H54 (cell line): ENCODE data around the gene PACSIN1.

Experiments used
- DNase-seq: peaks from one replicate; pipeline ENCODE4 v3.0.0; 2011; ENCODE audit warnings: low spot score, mixed read lengths; ENCODE audit not compliant: insufficient read length
- FAIRE-seq: peaks from 3 replicates; lab custom pipeline; 2011; peaks lifted over from hg19 to GRCh38; lab: Jason Lieb, UNC
- POLR2A ChIP-seq: IDR thresholded peaks from 2 replicates; pipeline ENCODE4 v1.6.1; 2011; ENCODE audit warnings: low read depth, mild to moderate bottlenecking, low read length

Gene PACSIN1

DNA sequence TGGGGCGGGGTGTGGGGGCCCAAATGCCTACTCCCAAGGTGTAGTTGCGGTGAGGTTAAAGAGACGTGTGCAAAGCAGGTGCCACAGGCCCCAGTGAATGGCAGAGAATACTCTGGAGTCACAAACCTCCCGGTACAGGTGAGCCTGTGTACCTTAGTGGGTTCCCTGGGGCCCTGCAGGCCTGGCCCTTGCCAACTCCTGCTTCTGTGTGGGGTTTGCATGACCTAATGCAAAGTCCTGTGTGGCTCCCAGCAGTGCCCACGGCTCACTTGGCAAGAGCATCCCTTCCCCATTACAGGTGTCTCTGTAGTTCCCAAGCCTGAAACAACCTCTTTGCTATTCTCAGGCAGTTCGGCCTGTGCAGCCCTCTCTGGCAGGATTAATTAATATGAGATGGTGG, 72.7 kb downstream of the PACSIN1 start:
- FAIRE-seq (no peak), DNase-seq (no peak)
- TF ChIP-seq POLR2A, result no peak

DNA sequence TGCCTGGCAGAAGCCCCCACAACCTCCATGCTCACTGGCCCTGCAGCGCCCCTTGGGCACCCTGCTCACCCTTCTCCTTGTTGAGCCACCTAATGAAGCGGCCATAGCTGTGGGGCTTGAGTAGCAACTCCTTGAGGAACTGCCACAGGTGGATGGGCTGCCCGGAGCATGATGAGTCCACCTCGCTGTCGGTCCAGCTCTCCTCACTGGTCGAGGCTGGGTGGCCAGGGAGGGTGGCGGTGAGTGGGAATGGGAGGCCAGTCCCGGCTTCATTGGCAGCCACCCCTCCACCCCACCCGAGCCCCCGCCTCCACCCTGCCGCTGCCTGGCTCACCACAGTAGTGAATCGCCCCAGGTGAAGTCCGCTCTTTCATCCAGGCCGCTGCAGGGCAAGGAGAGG, 73.3 kb downstream of the PACSIN1 start:
- TF ChIP-seq POLR2A, result no peak
- no peak for DNase-seq
- no peak for FAIRE-seq

DNA sequence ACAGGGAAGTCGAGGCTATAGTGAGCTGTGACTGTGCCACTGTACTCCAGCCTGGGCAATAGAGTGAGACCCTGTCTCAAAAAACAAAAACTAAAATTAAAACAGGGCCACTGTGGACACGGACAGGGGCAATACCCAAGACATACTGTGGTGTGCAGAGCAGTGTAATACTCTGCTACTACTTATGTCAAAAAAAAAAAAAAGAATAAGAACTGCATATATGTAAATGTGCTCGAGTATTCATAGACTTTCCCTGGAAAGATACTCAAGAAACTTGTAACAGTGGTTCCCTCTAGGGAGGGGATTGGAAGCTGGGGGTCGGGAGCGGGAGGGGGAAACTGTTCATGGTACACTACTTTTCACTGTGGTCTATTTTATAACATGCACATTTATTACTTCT, 74.3 kb downstream of the PACSIN1 start:
- no peak for TF ChIP-seq POLR2A
- DNase-seq (no peak), FAIRE-seq (no peak)

DNA sequence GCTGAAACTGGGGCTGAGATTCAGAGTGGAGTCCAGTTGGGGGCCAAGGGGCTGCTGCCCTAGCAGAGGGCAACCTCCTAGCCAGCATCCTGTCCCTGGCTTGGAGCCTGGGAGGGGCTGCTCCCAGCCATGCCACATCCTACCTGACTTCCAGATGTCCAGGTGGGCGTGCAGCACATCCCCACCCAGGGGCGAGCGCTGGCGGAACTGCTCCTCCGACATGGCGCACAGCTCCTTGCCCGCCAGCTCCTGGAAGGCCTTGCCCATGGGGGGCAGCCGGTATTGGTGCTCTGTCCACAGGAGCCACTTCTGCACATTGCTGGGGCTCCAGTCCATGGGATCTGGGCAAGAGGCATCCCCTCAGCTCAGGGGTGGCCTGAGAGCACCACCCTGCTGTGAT, 75.0 kb downstream of the PACSIN1 start:
- no peak for TF ChIP-seq POLR2A
- no peak for FAIRE-seq

DNA sequence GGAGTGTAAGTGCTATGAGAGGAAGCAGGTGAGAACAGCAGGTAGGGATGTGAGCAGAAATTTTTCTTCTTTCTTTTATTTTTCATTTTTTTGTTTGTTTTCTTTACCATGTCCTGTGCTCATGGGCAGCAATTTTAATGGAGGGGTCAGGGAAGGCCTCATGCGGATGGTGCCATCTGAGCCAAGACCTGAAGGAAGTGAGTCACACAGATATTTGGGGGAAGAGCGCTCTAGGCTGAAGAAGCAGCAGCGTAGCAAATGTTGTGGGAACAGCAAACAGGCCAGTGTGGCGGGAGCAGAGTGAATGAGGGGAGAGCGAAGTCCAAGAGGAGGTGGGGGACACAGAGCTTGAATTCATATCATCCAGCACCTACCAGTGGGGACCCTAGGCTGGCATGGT, 77.5 kb downstream of the PACSIN1 start:
- FAIRE-seq (peak; percentile 48), DNase-seq (peak; percentile 60)
- TF ChIP-seq POLR2A, result no peak

More for the DNA sequence above, 75.0 kb downstream of the PACSIN1 start:
- no peak for DNase-seq

DNA sequence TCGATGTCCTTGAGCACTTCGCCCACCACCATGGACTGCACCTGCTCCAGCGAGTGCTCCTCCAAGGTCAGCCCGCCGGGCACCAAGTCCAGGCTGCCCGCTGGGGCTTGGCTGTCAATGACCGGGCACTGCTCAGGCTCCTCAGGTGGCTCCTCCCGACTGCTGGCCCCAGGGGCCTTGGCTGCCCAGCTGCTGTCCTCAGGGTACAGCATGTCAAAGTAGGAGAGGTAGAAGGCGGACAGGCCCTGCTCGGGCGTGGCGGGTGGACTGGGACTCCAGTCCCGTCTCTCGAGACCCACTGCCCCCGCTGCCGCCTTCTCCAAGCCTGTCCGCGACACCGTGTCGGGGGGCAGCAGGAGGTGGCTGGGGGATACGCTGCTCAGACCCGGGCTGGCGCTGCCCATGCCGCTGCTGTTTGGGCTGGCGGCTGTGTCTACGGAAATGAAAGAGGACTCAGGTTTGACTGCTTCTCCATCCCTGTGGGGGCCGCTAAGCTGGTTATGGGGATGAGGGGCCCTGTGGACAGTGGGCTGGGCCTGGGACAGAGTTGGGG, 78.3 kb downstream of the PACSIN1 start:
- DNase-seq, result no peak
- FAIRE-seq, result no peak
- no peak for TF ChIP-seq POLR2A

DNA sequence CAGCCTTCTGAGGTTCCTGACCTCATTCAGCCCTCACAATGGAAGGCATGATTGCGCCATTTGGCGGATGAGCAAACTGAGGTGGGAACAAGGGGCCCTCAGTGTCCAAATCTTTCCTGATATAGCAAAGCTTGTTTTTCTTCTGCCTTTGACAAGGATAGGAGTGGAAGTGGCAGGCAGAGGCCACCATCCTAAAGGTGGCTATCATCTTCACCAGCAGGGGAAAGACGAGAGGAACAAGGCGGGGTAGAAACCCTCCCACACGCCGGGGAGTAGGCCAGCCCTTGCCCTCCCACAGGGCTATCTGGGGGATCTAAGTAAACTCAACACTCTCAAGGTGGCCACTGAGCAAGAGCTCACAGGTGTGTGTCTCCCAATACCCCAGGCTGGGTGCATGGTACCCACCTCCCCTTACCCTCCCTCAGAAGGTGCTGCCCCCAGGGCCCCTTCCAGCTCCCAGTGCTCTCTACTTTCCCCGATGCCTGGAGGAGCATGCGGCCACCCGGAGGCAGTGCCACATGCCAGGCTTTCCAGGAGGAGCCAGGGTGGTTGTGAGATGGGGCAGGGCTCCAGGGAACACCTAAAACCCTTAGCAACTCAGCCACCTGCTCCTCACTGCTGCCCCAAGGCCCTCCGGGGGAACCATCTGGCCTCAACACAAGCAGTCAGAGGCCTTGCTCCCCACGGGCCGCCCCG, 79.0 kb downstream of the PACSIN1 start:
- DNase-seq, result no peak
- FAIRE-seq, result no peak
- no peak for TF ChIP-seq POLR2A

DNA sequence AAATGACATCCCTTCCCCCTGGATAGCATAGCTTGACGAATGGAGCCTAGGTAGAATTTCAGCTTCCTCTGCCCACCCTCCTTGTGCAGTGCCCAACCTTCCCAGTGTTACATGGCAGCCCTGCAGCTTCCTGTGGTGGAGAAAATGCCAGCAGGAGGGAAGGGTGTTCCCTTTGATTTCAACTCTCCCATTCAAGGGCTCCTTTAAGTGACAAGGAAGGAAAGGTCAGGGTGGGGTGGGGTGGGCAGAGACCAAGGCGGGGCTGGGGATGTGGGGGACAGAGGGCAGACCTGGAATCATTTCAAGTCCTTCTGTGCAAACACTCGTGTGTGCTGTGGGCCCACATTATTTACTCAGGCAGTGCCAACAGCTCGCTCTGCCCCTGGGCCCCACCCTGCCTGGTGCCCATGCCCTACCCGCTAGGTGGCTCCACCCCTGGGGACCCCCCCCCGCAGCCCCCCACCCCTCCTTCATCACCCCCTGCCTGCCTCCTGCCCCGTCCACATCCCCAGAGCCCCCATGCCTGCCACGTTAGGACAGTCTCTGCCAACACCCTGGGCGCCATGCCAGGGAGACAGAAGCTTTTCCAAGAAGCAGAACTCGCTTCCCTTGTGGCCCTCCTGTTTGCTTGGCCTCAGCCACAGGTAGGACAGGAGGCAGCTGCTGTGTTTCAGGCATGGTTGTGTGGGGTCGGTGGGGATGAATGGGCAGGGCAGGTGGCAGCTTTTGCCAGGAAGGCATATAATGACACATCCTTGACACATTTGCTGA, 80.9 kb downstream of the PACSIN1 start:
- FAIRE-seq, result no peak
- no peak for DNase-seq
- no peak for TF ChIP-seq POLR2A

DNA sequence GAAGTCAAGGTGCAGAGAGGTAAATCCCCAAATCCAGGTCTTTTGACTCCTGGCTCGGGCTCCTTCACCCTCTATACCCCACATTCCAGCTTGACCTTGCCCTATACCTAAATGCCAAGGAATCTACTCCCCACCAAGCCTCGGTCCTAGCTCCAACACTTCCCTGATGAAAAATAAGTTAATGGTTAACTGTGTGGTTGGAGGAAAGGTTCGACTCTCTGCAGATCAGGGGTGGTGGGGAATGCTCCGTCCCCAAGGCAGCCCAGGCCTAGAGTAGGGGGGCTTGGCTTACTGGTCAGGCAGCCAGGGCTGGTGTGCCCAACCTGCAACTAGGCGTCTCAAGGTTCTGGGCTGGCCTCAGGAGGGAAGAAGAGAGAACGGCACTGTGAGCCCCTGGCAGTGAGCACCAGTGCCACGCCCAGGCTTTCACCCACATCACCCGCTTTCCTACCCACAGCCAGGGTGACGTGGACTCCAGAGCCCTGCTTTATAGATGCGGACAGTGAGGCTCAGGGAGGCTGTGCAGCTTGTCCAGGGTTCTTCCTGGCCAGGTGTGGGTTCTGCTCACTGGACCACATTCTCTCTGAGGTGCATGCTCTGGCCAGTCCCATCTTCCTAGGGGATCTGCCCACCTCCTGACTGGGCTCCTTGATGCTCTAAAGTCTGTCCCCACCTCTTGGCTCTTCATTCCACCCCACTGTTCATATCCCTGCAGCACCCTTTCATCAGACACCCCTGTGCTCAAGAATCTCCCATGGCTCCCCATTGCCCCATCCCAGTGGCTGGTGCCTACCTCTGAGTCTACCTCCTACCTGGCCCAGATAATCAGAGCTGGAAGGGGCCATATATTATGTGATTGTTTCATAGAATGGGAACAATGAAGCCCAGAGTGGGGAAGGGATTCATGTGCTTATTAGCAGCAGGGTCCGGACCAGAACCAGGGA, 82.1 kb downstream of the PACSIN1 start:
- FAIRE-seq, result no peak
- DNase-seq, result no peak

DNA sequence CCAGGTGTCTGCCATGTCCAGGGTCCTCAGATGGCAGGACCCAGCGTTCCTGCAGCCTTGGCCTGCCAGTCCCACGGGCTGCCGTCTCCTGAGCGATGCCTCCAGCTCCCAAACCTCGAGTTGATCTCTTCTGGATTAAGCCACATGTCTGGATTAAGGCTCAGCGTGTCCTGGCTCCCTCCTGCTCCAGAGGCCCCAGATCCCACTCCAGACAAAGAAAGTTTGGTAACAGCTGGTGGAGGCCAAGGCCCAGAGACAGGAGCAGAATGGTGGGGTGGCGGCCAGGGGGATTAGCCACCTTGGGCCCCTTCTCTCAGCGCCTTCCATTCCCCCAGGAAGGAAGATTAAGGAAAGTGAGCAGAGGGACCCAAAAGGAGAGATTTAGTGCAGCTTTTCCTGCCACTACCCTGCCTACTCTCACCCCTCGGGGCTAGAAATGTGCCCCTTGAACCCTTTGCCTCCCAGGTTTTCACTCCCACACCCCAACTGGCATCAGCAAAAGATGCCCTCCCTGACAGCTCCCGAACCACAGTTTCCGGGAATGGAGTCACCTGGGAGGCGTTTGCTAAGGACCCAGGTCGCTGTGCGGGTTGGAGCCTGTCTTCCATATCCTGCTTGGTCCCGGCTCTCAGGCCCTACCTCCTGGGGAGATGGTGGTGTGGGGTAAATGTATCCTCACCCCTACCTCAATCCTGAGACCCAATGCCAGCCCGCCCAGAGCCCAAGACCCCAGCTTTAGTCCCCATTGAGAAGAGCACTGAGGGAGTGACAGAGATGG, 83.3 kb downstream of the PACSIN1 start:
- TF ChIP-seq POLR2A, result no peak
- no peak for DNase-seq
- no peak for FAIRE-seq

More for the DNA sequence above, 82.1 kb downstream of the PACSIN1 start:
- no peak for TF ChIP-seq POLR2A

DNA sequence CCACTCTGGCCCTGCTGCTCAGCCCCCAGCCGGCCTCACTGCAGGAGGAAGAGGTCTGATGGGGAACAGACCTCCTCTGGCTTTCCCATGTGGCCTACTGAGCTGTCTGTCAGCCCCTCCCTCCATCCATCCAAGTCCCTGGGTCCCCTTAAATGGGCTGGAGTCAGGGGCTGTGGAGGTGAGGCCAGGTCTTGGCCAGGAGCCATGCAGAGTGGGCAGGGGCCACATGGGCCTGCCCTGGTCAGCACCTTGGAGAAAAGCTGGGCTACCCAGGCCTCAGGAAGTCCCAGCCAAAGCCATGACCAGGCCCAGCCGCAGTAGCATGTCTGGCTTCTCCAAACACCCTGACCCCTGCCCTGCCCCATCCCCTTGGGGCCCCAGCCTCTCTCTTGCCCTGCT, 83.9 kb downstream of the PACSIN1 start:
- FAIRE-seq (no peak), DNase-seq (no peak)
- TF ChIP-seq POLR2A, result no peak

DNA sequence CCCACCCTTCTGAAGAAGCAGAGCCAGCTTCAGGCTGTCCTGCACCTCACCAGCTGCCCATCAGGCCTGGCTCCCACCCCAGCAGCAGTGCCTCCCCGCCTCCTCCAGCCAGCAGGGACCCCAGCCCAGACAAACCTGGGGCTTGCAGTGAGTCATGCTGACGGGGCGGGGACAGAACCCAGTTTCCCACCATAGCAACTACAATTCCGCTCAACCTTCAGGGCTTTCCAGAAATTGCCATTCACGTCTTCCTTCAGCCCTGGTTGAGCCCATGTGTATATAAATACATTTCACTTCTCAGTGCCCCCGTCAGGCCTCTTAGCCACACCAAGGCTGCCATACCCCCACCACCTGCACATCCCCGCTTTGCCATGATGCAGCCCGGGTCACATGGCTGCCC, 85.8 kb downstream of the PACSIN1 start:
- no peak for TF ChIP-seq POLR2A
- no peak for FAIRE-seq
- no peak for DNase-seq

DNA sequence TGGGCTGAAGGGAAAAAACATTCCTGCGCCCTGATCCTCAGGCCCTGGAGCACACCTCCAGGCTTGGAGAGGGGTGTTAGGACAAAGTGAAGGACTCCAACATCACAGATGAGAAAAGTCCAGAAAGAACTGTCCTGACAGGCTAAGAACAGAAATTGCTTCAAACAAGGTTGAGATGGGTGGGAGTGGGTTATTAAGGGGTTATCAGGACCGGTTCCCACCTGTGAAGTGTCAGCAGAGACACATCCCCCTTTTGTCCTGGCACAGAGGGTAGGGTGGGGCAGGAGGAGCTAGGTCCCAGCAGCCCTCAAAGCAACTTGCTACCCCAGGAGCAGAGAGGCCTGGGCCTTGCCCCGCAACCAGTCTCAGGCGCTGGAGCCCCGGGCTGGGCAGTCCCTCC, 86.7 kb downstream of the PACSIN1 start:
- FAIRE-seq (no peak), DNase-seq (no peak)
- TF ChIP-seq POLR2A, result no peak
